ENCODE measurements around the gene NDUFAF8. TPM values are rescaled to one million over a fixed set of nuclear protein-coding genes. Genes with fewer than 3 reads are reported as not detected.

NDUFAF8 gene
- total RNA-seq, 1 experiment from 2014 or later: 60.1 TPM

GRCh38 chr17:81198826-81199481 lies 40.2 kb upstream of the NDUFAF8 start:
- no peak overlapping the region for H3K27ac ChIP-seq (ENCODE audit: insufficient read length, low read depth, low read length)
- no peaks in the 10 kb centered on the region for H3K79me1 ChIP-seq (ENCODE audit: insufficient read depth, low read depth, low read length, poor library complexity, severe bottlenecking)
- H4K5ac ChIP-seq (ENCODE audit: insufficient read length, low read depth, low read length): no peak overlapping the region
- H3K23ac ChIP-seq (ENCODE audit: insufficient read length, low read depth, low read length): no peak overlapping the region
- no CpG with 5 or more reads among the region's 22 CpGs for WGBS (ENCODE audit: extremely low coverage, insufficient read length, low lambda C conversion rate)
- H3K56ac ChIP-seq (ENCODE audit: insufficient read length, low read depth, low read length): no peak overlapping the region
- H2BK120ac ChIP-seq (ENCODE audit: low read depth, low read length, poor library complexity, severe bottlenecking): no peak overlapping the region
- H3K27me3 Mint-ChIP-seq (ENCODE audit: low read depth): no peaks in the 10 kb centered on the region
- no peak overlapping the region for H2AK5ac ChIP-seq (ENCODE audit: insufficient read length, low read length)
- no peak overlapping the region for H4K91ac ChIP-seq (ENCODE audit: insufficient read length, low read depth, low read length)
- H3K4me1 ChIP-seq (ENCODE audit: insufficient read depth, low read length): no peaks in the 10 kb centered on the region
- no peaks in the 10 kb centered on the region for H3K9me3 Mint-ChIP-seq
- no peak overlapping the region for H2BK20ac ChIP-seq (ENCODE audit: low read depth, low read length, poor library complexity, severe bottlenecking)
- no peak overlapping the region for H3K4me2 ChIP-seq (ENCODE audit: insufficient read depth, insufficient read length, low read length)
- no peaks in the 10 kb centered on the region for H3K23me2 ChIP-seq (ENCODE audit: insufficient read length, low read depth, low read length, poor library complexity, severe bottlenecking)
- H3K4me3 Mint-ChIP-seq: no peak overlapping the region
- H3K79me2 ChIP-seq (ENCODE audit: insufficient read depth, low read length): no peaks in the 10 kb centered on the region
- TF ChIP-seq, protein P1, sequence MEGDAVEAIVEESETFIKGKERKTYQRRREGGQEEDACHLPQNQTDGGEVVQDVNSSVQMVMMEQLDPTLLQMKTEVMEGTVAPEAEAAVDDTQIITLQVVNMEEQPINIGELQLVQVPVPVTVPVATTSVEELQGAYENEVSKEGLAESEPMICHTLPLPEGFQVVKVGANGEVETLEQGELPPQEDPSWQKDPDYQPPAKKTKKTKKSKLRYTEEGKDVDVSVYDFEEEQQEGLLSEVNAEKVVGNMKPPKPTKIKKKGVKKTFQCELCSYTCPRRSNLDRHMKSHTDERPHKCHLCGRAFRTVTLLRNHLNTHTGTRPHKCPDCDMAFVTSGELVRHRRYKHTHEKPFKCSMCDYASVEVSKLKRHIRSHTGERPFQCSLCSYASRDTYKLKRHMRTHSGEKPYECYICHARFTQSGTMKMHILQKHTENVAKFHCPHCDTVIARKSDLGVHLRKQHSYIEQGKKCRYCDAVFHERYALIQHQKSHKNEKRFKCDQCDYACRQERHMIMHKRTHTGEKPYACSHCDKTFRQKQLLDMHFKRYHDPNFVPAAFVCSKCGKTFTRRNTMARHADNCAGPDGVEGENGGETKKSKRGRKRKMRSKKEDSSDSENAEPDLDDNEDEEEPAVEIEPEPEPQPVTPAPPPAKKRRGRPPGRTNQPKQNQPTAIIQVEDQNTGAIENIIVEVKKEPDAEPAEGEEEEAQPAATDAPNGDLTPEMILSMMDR (conservative IDR thresholded peaks at IDR 0.05): no peak
- no peaks in the 10 kb centered on the region for H3K9me3 ChIP-seq (ENCODE audit: control insufficient read depth, low read depth, low read length)
- no peak overlapping the region for H3K27ac Mint-ChIP-seq
- no peak overlapping the region for H3K9ac ChIP-seq (ENCODE audit: extremely low read depth, insufficient read length, low read length)
- no peak overlapping the region for H3K4ac ChIP-seq (ENCODE audit: low read depth, low read length)
- H3T11ph ChIP-seq (ENCODE audit: low read length): no peak overlapping the region
- no peak overlapping the region for H4K8ac ChIP-seq (replicated peaks; ENCODE audit: insufficient read length, low read depth, low read length)
- no peak overlapping the region for H2BK12ac ChIP-seq (ENCODE audit: insufficient read length, low read depth, low read length)
- no peak overlapping the region for H3K18ac ChIP-seq (ENCODE audit: insufficient read length, low read depth, low read length)
- no peak for DNase-seq
- H2BK15ac ChIP-seq (ENCODE audit: low read depth, low read length): no peak overlapping the region
- no peak overlapping the region for H2BK5ac ChIP-seq (ENCODE audit: insufficient read length, low read length)
- H3K4me1 Mint-ChIP-seq: peaks cover 3% of the 10 kb centered on the region in 2 experiments; a peak in 2 of 4 replicates
- no peak overlapping the region for H2AFZ ChIP-seq (ENCODE audit: low read length)
- no peaks in the 10 kb centered on the region for H4K20me1 ChIP-seq (ENCODE audit: control insufficient read depth, insufficient read depth, insufficient read length)
- H3K36me3 Mint-ChIP-seq (ENCODE audit: insufficient read depth in 1 of 3, low read depth in 3 of 3): peaks cover 0 to 22% (median 13%) of the 10 kb centered on the region in 3 experiments; a peak in 5 of 7 replicates
- no peak overlapping the region for H3K14ac ChIP-seq (ENCODE audit: insufficient read depth, low read length)
- H3K27me3 ChIP-seq (ENCODE audit: insufficient read depth, low read length): no peaks in the 10 kb centered on the region
